Stimulated activated CD4-positive, alpha-beta T cell treated with anti-CD3 and anti-CD28 coated beads, Interleukin-2, amount 100 ng/mL, for 48 hours (primary cell): ENCODE measurements around the gene CACNB2.
"Not testable (repeated sequence)": the region's sequence is repeated elsewhere in the genome, so short reads cannot be mapped to it uniquely, and the experiment has no call there.

Experiments
- DNase-seq, 2 donors: peaks; one replicate each; pipeline ENCODE4 v3.0.0-alpha.2; 2020

The CACNB2 gene

GRCh38 chr10:18149196-18149800 is 9.1 kb downstream of the CACNB2 start:
- no peak for DNase-seq

- no peak for DNase-seq
Measured at GRCh38 chr10:18151356-18151890, 11.2 kb downstream of the CACNB2 start.

DNA sequence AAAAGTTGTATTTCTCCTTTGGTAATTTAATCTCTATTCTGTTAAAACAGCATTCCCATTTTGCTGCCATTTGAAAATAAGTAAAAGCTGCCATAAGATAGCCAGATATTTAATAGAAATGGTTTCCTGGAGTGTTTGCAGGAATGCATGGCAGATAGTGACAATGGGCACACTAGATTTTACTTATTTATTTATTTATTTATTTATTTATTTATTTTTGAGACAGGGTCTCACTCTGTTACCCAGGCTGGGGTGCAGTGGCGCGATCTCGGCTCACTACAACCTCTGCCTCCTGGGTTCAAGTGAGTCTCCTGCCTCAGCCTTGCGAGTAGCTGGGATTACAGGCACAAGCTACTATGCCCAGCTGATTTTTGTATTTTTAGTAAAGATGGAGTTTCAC is 13.2 kb downstream of the CACNB2 start:
- not testable (repeated sequence) for DNase-seq

- DNase-seq, result no peak
Measured at GRCh38 chr10:18155321-18155720, 15.1 kb downstream of the CACNB2 start.

DNA sequence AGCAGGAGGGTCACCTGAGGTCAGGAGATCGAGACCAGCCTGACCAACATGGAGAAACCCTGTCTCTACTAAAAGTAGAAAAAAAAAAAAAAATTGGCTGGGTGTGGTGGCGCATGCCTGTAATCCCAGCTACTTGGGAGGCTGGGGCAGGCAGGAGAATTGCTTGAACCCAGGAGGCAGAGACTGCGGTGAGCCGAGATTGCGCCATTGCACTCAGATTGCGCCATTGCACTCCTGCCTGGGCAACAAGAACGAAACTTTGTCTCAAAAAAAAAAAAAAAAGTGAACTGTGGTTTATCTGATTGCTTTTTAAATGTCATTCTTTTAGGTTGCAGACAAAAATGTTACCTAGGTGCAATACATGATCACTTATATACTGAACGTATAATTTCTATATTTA is 16.6 kb downstream of the CACNB2 start:
- not testable (repeated sequence) for DNase-seq

- DNase-seq, result no peak
Measured at GRCh38 chr10:18157881-18158280, 17.7 kb downstream of the CACNB2 start.

DNA sequence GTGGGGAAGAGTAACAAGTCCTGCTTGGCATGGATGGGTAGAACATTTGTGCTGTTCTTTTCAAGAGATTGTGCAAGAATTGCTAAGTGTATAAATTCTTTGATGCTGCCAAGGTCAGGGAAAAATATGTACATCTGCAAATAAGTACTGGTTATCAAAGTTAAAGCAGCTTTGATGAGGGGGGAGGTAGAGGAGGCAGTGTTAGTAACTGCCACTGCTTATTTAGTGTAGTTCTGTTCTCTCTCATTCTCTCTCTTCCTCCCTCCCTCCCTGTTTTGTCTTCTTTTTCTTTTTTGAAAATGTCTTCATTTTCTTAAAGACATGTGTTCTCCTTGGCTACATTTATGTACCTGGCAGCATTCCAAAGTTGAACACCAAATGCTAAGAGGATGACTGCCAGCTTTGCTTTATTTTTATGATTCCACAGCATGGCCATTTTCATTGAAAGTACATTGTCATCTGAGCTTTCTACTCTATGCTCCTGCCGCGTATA is 18.6 kb downstream of the CACNB2 start:
- DNase-seq, result no peak

DNA sequence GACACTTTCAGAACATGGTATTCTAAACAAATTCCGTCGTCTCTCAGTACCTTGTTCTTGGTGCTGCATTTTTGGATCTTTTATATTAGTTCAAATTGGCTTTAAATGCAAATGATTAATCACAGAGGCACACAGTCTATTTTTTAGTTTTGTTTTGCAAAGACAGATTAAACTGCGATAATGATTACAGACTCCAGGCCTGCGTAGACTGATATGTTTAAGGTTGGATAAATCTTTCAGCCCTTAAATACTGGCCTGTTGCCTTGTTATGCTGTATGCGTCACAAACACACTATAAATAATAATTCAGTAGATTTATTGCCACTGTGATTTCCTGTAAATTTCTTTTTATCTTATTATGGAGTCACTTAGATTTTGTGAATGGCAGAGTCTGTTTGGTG is 19.3 kb downstream of the CACNB2 start:
- DNase-seq, result no peak

DNA sequence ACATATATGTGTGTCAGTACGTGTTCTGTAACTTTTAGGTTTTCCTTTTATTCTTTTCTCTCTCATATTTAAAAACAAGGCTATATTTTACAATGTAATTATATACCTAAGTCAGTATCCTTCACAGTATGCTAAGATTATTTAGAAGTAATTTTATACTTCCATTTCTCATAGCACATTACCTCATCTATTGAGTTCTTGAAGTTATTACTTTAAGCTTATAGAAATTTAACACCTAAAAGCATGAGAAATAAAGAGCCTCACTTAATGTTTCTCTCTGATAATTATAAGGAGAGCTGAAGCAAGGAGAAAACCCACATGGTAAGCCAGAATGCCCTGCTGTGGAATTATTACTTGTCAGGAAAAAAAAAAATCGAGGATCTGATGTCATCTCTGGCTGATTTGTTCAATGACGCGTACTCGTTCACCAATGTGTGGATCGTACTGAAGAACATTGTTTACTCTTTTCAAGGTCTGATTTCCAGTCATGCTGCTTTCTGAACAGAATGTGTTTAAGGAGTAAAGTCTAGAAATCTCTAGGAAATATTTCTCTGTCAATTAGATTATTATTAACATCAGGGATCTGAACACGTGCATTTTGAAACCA is 21.9 kb downstream of the CACNB2 start:
- no peak for DNase-seq

DNA sequence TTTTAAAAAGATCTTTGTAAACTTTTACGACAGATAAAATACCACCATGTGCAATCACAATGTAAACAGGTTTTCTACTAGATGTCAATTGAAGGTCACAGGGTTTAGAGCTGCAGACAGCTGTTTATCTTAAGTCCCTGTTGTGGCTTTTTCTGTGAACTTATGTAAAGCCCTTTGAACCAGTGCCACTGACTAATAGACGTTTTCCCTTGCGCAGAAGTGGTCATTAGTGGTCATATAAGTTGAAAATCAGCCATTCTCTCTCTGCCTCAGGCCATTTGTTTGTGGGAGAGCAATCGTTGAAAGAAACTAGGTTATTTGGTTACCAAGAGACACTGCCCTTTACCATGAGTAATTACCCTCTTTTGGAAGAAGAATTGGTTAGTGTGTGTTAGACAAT is 23.9 kb downstream of the CACNB2 start:
- DNase-seq, result no peak

- no peak for DNase-seq
Measured at GRCh38 chr10:18164748-18165361, 24.6 kb downstream of the CACNB2 start.

GRCh38 chr10:18178854-18179483 is 38.7 kb downstream of the CACNB2 start:
- no peak for DNase-seq

DNA sequence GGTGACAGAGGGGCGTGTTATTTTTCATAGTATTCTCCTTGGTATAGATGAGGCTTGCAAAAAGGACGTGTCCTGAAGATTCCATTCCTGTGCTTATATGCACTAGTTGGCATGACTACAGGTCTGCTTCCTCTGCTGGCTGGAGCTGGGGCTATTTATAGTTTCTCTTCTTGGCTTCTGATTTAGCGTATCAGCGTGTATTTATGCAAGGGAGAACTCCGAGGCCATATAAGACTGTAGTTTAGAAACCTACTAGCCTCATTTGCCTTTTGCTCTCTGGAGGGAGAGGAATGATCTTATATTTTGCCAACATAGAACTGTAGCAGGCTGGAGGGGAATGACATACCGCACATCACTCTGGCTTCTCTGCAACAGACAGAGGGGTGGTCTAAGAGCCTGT is 39.7 kb downstream of the CACNB2 start:
- DNase-seq, result no peak

DNA sequence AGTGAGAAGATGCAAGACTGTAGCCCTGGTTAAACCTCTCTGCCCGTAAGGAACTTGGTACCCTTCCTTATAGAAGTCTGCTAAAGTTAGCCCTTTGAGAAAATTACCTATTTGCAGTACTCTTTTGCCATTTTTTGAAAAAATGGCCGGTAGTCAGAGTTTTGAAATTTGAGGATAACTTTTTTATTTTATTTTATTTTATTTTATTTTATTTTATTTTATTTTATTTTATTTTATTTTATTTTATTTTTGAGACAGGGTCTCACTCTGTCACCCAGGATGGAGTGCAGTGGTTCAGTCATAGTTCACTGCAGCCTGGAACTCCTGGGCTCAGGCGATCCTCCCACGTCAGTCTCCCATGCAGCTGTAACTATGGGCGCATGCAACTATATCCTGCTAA is 41.2 kb downstream of the CACNB2 start:
- not testable (repeated sequence) for DNase-seq

GRCh38 chr10:18185621-18186020 is 45.4 kb downstream of the CACNB2 start:
- DNase-seq, result no peak

GRCh38 chr10:18190840-18191239 is 50.6 kb downstream of the CACNB2 start:
- no peak for DNase-seq

GRCh38 chr10:18194634-18195033 is 54.4 kb downstream of the CACNB2 start:
- DNase-seq, result no peak

DNA sequence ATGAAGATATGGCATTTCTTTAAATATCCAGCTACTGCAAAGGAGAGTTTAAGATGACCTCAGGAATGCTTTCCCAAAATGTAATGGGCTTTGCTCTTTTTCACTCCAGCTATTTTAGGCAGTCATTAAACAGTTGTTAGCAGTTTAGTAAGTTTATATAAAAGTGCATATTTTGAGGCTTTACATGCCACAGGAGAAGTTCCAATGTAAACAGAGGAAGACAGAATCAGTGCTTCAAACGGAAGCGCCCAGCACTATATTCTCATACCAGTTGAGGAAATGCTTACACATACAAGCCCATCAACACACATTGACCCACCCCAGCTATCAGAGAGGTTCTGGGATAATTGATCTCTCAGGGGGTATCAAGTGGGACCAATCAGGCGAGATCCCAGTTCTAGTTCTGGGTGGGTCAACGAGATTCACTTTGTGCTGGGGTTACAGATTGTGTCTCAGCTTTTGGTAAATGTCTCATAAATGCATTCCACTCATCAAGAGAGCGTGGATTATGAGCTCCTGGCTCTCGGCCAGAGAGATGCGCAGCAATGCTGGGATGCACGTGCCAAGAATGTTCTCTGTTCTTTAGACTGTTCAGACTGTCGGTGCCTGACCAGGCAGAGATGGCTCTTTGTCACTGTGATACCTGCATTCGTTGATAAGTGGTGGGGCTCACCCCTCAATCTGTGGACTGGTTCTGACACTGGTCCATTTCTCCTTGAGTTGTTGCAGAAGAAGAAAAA is 55.0 kb downstream of the CACNB2 start:
- no peak for DNase-seq

- no peak for DNase-seq
Measured at GRCh38 chr10:18196806-18197550, 56.8 kb downstream of the CACNB2 start.

GRCh38 chr10:18197706-18198105 is 57.5 kb downstream of the CACNB2 start:
- no peak for DNase-seq

GRCh38 chr10:18201877-18202276 is 61.7 kb downstream of the CACNB2 start:
- no peak for DNase-seq
